GM12872 (cell line): ENCODE data around the gene BRAF.

Experiments
- TF ChIP-seq, protein P1 (sequence below): IDR thresholded peaks from 3 replicates; pipeline ENCODE4 v1.5.1; 2011; ENCODE audit warnings: low read depth, mild to moderate bottlenecking, low read length, moderate library complexity; ENCODE audit not compliant: insufficient read depth

Gene BRAF

DNA sequence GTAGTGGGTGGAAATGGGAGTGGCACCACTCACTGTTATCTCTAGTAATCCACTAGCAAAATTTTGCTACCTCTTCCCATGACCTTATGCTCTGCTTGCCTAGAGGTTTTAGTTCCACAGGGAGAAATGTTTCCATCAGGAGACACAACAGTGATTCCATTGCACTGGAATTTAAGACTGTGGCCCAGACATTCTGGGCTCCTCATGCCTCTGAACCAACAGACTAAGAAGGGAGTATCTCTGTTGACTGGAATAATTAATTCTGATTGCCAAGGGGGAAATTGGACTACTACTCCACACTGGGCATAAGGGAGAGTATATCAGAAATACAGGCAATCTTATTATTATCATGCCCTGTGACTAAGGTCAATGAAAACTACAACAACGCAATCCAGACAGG is 16.2 kb upstream of the BRAF start:
- TF ChIP-seq, protein P1, sequence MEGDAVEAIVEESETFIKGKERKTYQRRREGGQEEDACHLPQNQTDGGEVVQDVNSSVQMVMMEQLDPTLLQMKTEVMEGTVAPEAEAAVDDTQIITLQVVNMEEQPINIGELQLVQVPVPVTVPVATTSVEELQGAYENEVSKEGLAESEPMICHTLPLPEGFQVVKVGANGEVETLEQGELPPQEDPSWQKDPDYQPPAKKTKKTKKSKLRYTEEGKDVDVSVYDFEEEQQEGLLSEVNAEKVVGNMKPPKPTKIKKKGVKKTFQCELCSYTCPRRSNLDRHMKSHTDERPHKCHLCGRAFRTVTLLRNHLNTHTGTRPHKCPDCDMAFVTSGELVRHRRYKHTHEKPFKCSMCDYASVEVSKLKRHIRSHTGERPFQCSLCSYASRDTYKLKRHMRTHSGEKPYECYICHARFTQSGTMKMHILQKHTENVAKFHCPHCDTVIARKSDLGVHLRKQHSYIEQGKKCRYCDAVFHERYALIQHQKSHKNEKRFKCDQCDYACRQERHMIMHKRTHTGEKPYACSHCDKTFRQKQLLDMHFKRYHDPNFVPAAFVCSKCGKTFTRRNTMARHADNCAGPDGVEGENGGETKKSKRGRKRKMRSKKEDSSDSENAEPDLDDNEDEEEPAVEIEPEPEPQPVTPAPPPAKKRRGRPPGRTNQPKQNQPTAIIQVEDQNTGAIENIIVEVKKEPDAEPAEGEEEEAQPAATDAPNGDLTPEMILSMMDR, result no peak

DNA sequence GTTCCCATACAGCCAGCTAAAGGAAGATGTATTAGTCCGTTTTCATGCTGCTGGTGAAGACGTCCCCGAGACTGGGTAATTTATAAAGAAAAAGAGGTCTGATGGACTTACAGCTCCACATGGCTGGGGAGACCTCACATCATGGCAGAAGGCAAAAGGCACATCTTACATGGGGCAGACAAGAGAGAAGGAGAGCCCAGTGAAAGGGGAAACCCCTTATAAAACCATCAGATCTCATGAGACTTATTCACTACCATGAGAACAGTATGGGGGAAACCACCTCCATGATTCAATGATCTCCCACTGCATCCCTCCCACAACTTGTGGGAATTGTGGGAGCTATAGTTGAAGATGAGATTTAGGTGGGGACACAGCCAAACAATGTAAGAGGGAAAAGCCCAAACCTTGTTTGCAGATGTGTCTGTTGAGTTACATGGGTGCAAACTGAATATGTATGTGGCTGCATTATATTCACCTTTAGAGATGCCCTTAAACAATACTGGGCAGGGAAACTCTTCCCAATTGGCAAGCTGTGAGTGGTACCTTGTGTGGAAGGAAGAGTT is 13.1 kb upstream of the BRAF start:
- TF ChIP-seq, protein P1, result no peak

DNA sequence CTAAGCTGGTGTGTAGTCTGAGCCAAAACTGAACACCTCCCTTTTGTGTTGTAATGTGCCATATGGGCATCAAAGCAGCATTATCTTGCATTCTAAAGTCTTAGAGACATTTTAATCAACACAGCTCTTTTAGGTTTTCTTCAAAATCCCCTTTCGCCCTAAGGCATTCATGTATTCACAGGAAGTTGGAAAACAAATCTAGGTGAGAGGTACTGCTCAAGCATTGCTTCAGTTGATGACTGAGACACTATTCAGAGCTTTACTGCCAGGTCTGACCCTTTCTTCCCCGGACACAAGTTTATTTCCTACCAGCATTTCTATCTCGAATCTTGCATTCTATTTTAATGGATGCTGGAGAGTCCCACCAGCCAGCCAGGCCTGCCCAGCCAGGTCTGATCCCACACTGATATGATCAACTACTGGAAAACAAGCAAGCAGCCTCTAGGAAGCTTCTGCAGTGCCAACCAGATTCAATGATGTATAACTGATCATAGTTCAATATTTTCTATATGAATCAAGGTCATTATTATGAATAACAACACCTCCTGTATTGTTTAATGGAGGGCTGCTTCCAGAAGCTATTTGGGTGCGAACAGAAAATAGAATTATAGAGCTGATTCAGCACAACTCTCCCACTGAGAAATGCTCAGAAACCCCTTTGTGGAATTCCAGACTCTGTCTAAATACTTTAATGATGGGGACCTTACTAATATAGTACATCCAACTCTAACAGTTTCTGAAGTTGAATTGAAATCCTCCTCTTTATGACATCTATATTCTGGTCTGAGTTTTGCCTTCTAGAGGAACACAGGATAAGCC is 4.0 kb upstream of the BRAF start:
- TF ChIP-seq, protein P1, result no peak

DNA sequence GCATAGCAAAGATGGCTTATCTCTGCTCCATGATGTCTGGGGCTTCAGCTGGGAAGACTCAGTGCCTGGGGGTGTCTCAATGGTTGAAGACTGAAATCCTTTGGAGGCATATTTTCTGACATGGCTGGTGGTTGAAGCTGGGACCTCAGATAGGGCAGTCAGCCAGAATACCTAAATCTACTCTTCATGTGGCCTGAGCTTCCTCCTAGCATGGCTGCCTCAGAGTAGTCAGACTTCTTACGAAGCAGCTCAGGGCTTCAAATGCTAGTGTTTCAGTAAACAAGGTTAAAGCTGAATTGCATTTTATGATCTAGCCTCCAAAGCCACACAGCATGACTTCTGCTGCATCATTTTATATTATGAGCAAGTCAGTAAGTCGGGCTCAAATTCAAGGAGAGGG is 2.6 kb upstream of the BRAF start:
- TF ChIP-seq, protein P1, result no peak

DNA sequence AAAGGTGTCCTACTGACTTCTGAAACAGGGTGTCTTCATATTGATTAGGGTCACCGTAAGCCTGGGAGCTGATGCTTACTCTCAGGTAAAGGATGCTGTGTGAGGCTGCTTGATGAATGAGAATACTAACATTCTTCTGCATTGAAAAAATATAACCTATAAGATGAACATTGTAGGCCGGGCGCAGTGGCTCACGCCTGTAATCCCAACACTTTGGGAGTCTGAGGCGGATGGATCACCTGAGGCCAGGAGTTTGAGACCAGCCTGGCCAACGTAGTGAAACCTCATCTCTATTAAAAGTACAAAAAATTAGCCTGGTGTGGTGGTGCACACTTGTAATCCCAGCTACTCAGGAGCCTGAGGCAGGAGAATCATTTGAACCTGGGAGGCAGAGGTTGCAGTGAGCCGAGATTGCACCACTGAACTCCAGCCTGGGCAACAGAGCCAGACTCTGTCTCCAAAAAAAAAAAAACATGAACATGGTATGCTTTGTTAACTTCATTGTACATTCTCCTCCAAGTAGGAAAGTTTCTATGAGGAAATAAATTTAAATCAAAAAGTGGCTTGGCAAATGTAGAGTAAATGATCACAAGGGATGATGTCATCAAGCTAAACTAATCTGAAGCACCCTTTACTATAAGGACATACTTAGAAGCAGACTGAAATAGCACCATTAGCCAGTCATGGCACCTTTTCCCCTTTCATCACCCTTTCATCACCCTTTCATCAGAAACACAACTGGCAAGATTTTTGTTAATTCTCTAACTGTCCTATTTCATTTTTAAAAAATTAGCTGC is 1.5 kb upstream of the BRAF start:
- TF ChIP-seq, protein P1, result no peak

DNA sequence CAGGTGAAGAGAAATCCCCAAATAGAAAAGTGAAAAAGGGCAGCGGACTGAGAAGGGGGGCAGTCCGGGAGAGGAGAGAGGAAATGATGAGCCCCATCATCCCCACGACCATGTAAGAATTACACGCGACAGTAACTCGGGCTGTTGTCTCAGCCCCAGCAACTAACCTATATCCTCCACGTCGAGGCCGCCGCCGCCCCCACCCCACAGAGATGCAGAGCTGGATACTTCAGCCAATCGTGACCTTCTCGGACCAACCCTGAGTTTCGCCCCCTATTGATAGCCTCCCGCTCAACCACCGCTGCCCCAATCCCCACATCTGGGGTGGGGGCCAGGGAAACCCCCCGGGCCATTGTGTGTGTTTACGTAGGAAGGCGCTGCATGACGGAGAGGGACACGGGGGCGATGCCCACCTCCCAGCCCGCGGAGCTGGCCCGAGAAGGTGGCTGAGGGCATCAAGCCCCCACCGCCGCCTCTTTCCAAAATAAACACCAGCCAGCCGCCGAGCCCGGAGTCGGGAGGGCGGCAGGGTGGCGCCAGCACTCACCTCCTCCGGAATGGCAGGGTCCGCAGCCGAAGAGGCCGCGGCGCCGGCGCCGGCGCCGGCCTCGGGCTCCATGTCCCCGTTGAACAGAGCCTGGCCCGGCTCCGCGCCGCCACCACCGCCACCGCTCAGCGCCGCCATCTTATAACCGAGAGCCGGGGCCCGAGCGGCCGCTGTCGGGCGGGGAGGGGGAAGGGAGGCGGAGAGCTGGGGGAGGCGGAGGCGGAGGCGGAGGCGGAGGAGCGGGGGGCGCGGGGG is 509 bp downstream of the BRAF start:
- TF ChIP-seq, protein P1, result peak; percentile 55
